Muscle of arm (tissue), 12 donors: ENCODE results near the gene TMC3. TPM values are rescaled to one million over a fixed set of nuclear protein-coding genes. Genes with fewer than 3 reads are reported as not detected.

Source experiments
- polyA plus RNA-seq, 12 donors: library from polyadenylated mRNA; unstranded; fragments of 120-200 nt; gene quantifications; one replicate each; pipeline ENCODE4 v1.2.1, GENCODE V29; 2013; ENCODE audit not compliant: insufficient read length in 12 of 12

Gene TMC3
- polyA plus RNA-seq, 12 donors, result 0.04 to 0.19 (median 0.10) TPM; not detected in 3

Other genes with a start within 250 kb of the TMC3 start
- 1 to 10 TPM in 1 of 12 donors, under 1 TPM in 9, not detected in 2; 0.15 to 1.1 (median 0.61) TPM for gene CFAP161, start 239.9 kb downstream of the TMC3 start, polyA plus RNA-seq
- 10 to 100 TPM in 3 of 12 donors, 1 to 10 TPM in 8, not detected in 1; 5.5 to 19.8 (median 7.6) TPM for gene IL16, start 177.3 kb downstream of the TMC3 start, polyA plus RNA-seq
- gene STARD5, start 50.1 kb downstream of the TMC3 start, polyA plus RNA-seq, result 10 to 100 TPM in 1 of 12 donors, 1 to 10 TPM in 10, not detected in 1; 2.0 to 15.8 (median 4.5) TPM